ENCODE data around the gene AIF1L. TPM values are rescaled to one million over a fixed set of nuclear protein-coding genes. Genes with fewer than 3 reads are reported as not detected.
"Not testable (repeated sequence)": the region's sequence is repeated elsewhere in the genome, so short reads cannot be mapped to it uniquely, and the experiment has no call there.

Gene AIF1L
- polyA plus RNA-seq, 1 experiment, result 0.31 TPM

DNA sequence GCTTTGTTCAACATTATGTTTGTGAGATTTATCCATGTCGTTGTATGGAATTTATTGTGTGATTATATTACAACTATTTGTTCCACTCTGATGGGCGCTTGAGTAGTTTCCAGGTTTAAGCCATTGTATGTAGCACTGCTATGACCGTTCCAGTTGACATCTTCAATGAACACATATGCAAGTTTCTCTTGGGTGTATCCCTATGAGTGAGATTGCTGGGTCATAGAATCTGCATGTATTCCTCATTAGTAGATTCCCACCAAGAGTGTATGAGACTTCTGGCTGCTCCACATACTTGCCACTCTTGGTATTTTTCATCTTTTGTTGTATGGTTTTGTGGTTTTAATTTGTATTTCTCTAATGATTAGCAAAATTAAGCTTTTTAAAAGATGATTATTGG, 51.9 kb downstream of the AIF1L start:
- H3K27ac ChIP-seq (ENCODE audit: low read depth, low read length), result no peak overlapping the region
- CTCF ChIA-PET, result interaction anchor here (0.6 kb wide), 1 partner anchor 203 kb away, joined by 5 read pairs; no protein-coding TSS in a partner anchor
- DNase-seq (ENCODE audit: low read depth, low spot score), result no peak
- no peaks in the 10 kb centered on the region for H3K9me3 ChIP-seq (ENCODE audit: control insufficient read depth, insufficient read depth, low read length)
- no peak overlapping the region for H3K4me3 ChIP-seq (ENCODE audit: low read depth, low read length)
- TF ChIP-seq, protein P1, sequence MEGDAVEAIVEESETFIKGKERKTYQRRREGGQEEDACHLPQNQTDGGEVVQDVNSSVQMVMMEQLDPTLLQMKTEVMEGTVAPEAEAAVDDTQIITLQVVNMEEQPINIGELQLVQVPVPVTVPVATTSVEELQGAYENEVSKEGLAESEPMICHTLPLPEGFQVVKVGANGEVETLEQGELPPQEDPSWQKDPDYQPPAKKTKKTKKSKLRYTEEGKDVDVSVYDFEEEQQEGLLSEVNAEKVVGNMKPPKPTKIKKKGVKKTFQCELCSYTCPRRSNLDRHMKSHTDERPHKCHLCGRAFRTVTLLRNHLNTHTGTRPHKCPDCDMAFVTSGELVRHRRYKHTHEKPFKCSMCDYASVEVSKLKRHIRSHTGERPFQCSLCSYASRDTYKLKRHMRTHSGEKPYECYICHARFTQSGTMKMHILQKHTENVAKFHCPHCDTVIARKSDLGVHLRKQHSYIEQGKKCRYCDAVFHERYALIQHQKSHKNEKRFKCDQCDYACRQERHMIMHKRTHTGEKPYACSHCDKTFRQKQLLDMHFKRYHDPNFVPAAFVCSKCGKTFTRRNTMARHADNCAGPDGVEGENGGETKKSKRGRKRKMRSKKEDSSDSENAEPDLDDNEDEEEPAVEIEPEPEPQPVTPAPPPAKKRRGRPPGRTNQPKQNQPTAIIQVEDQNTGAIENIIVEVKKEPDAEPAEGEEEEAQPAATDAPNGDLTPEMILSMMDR (IDR thresholded peaks at IDR 0.05; ENCODE audit: low read depth, low read length), result no peak
- POLR2A ChIA-PET, result no interaction called here
- no peaks in the 10 kb centered on the region for H3K27me3 ChIP-seq (ENCODE audit: control insufficient read depth, insufficient read depth, low read length)

DNA sequence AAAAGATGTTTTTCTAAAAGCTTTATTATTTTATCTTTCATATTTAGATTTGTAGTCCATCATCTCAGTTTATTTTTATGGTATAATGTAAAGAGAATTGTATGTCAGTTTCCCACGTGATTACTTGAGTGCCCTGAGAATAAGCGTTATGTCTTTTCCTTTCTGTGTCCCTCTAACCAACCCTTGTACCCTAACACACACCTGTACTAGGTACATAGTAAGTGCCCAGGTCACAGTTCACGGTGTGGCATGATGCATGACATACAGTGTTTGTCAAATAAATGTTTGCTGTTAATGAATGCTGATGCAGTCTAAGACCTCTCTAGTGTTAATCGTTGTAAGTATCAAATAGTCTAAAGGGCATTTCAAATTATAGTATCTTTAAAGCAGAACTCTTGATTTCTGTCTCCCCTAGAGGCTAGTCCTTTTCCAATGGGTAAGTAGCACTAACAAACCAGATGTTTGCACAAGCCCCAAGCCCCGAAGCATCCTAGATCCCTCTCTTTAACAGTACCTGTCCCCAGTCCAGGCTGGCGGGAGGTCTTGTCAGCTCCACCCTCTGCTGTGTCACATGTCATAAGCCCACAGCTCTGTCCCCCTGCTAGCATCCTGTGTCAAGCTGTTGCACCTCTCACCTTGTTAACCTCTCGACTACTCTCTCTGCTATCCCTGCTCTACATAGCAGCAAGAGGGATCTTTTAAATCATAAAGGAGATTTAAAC, 52.8 kb downstream of the AIF1L start:
- no peak overlapping the region for H3K27ac ChIP-seq (ENCODE audit: low read depth, low read length)
- no peak for DNase-seq (ENCODE audit: low read depth, low spot score)
- H3K4me3 ChIP-seq (ENCODE audit: low read depth, low read length), result no peak overlapping the region
- no peaks in the 10 kb centered on the region for H3K9me3 ChIP-seq (ENCODE audit: control insufficient read depth, insufficient read depth, low read length)
- H3K27me3 ChIP-seq (ENCODE audit: control insufficient read depth, insufficient read depth, low read length), result no peaks in the 10 kb centered on the region
- POLR2A ChIA-PET, result no interaction called here
- TF ChIP-seq, protein P1 (IDR thresholded peaks at IDR 0.05; ENCODE audit: low read depth, low read length), result no peak
- CTCF ChIA-PET, result interaction anchor here (0.6 kb wide), 1 partner anchor 202 kb away, joined by 5 read pairs; no protein-coding TSS in a partner anchor

DNA sequence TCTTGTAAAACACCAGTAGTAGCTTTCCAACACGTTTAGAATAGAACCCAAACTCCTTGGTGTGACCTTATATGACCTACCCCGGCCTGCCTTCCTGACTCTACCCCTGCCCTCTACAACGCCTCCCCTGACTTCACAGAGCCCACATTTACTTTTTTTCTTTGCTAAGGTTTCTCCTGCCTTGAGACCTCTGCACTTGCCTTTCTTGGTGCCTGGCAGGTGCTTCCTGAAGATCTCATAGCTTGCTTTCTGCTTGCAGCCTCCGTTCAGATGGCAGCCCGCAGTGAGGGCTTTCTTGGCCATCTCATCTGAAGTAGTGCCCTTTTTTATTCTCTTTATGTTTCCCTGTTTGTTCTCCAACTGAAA, 53.3 kb downstream of the AIF1L start:
- no peak overlapping the region for H3K4me3 ChIP-seq (ENCODE audit: low read depth, low read length)
- H3K27ac ChIP-seq (ENCODE audit: low read depth, low read length), result no peak overlapping the region
- TF ChIP-seq, protein P1 (IDR thresholded peaks at IDR 0.05; ENCODE audit: low read depth, low read length), result no peak
- no peak for DNase-seq (ENCODE audit: low read depth, low spot score)
- no peaks in the 10 kb centered on the region for H3K27me3 ChIP-seq (ENCODE audit: control insufficient read depth, insufficient read depth, low read length)
- ChIA-PET POLR2A (no interaction called here), CTCF (no interaction called here)
- no peaks in the 10 kb centered on the region for H3K9me3 ChIP-seq (ENCODE audit: control insufficient read depth, insufficient read depth, low read length)

DNA sequence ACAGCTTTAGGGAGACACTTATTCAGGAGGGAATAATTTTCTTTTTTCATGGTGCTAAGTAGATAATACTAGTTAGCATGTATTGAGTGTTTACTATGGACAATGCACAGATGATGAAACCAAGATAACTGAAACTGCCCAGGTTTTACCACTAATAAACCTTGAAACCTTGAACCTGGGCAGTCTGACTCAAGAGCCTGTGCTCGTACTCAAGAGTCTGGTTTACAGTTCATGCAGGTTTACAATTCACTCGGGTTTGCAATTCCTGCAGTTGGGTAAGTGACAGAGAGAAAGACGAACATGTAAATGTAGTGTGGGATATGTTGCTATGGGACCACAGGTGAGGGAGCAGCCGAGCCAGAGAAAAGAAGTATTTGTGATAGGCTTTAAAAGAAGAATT, 57.3 kb downstream of the AIF1L start:
- TF ChIP-seq, protein P1 (IDR thresholded peaks at IDR 0.05; ENCODE audit: low read depth, low read length), result no peak
- CTCF ChIA-PET, result interaction anchor here (1.8 kb wide), 1 partner anchor 25 kb away, joined by 6 read pairs; no protein-coding TSS in a partner anchor

DNA sequence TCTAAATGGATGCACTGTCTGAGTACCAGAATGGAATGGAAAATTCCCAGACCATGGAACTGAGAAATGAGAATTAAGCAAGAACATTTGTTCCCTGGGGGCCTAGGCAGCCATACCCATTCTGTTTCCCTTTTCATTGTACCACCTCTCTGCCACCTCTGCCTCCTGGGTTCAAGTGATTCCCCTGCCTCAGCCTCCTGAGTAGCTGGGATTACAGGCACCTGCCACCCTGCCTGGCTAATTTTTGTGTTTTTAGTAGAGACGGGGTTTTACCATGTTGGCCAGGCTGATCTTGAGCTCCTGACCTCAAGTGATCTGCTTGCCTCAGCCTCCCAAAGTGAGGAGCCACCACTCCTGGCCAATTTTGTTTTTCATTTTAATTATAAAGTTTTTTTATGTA, 62.3 kb downstream of the AIF1L start:
- H3K4me3 ChIP-seq (ENCODE audit: low read depth, low read length); H3K27ac ChIP-seq (ENCODE audit: low read depth, low read length); POLR2A ChIA-PET; CTCF ChIA-PET; H3K9me3 ChIP-seq (ENCODE audit: control insufficient read depth, insufficient read depth, low read length); H3K27me3 ChIP-seq (ENCODE audit: control insufficient read depth, insufficient read depth, low read length); DNase-seq (ENCODE audit: low read depth, low spot score): not testable (repeated sequence)

More for the DNA sequence above, 57.3 kb downstream of the AIF1L start:
- POLR2A ChIA-PET, result no interaction called here
- Histone ChIP-seq H3K9me3 (ENCODE audit: control insufficient read depth, insufficient read depth, low read length) (no peaks in the 10 kb centered on the region), H3K27ac (ENCODE audit: low read depth, low read length) (no peak overlapping the region), H3K4me3 (ENCODE audit: low read depth, low read length) (no peak overlapping the region), H3K27me3 (ENCODE audit: control insufficient read depth, insufficient read depth, low read length) (no peaks in the 10 kb centered on the region)
- DNase-seq (ENCODE audit: low read depth, low spot score), result no peak

All from AG04450 (cell line).